CD4-positive, alpha-beta T cell treated with Interleukin-6 for 4 hours (primary cell): Measurements from ENCODE around the gene ZBED1.
A peak's percentile ranks its signal among the peaks of the same experiment; 100 is the strongest.
"Not testable (repeated sequence)": the region's sequence is repeated elsewhere in the genome, so short reads cannot be mapped to it uniquely, and the experiment has no call there.

Experiments used
- DNase-seq: peaks from one replicate; pipeline ENCODE4 v3.0.0-alpha.2; 2020; ENCODE audit warnings: mixed read lengths

Gene ZBED1

GRCh38 chrX:2517055-2517454 is 16.3 kb upstream of the ZBED1 start:
- DNase-seq = no peak

GRCh38 chrX:2516623-2517022 is 15.8 kb upstream of the ZBED1 start:
- no peak for DNase-seq

- no peak for DNase-seq
Measured at GRCh38 chrX:2514131-2514530, 13.4 kb upstream of the ZBED1 start.

GRCh38 chrX:2513121-2513664 is 12.4 kb upstream of the ZBED1 start:
- DNase-seq = no peak

- no peak for DNase-seq
Measured at GRCh38 chrX:2512501-2512900, 11.7 kb upstream of the ZBED1 start.

- DNase-seq = no peak
Measured at GRCh38 chrX:2511326-2511725, 10.6 kb upstream of the ZBED1 start.

GRCh38 chrX:2508648-2509335 is 8.0 kb upstream of the ZBED1 start:
- no peak for DNase-seq

- DNase-seq = no peak
Measured at GRCh38 chrX:2507904-2508627, 7.3 kb upstream of the ZBED1 start.

GRCh38 chrX:2507196-2507595 is 6.4 kb upstream of the ZBED1 start:
- DNase-seq = no peak

GRCh38 chrX:2505341-2505740 is 4.6 kb upstream of the ZBED1 start:
- DNase-seq = not testable (repeated sequence)

GRCh38 chrX:2504706-2505332 is 4.0 kb upstream of the ZBED1 start:
- DNase-seq = no peak

GRCh38 chrX:2503591-2504500 is 3.1 kb upstream of the ZBED1 start:
- no peak for DNase-seq

GRCh38 chrX:2502668-2503519 is 2.1 kb upstream of the ZBED1 start:
- DNase-seq = no peak

- no peak for DNase-seq
Measured at GRCh38 chrX:2502120-2502667, 1.4 kb upstream of the ZBED1 start.

- no peak for DNase-seq
Measured at GRCh38 chrX:2501559-2502102, 855 bp upstream of the ZBED1 start.

GRCh38 chrX:2500091-2500802 is 529 bp downstream of the ZBED1 start:
- DNase-seq = peak; percentile 60

GRCh38 chrX:2499507-2499906 is 1.3 kb downstream of the ZBED1 start:
- DNase-seq = no peak

GRCh38 chrX:2498781-2499302 is 1.9 kb downstream of the ZBED1 start:
- no peak for DNase-seq

- no peak for DNase-seq
Measured at GRCh38 chrX:2497961-2498780, 2.6 kb downstream of the ZBED1 start.
